GM12865 (cell line): Measurements from ENCODE around the gene LAMB4.

Source experiments
- DNase-seq: peaks from one replicate; pipeline ENCODE4 v3.0.0; 2010; ENCODE audit warnings: low read depth
- H3K4me3 ChIP-seq: 2 replicates; pipeline ENCODE4 v1.5.1; 2011; ENCODE audit warnings: mild to moderate bottlenecking, low read depth, low read length, control low read depth
- TF ChIP-seq, protein P1 (sequence below): IDR thresholded peaks from 2 replicates; pipeline ENCODE4 v1.5.1; 2011; ENCODE audit warnings: low read length, control low read depth, low read depth, inconsistent platforms; ENCODE audit not compliant: insufficient read depth; ENCODE audit errors: missing control alignments

The LAMB4 gene

GRCh38 chr7:108090791-108091460 is 39.2 kb downstream of the LAMB4 start:
- no peak for DNase-seq
- no peak overlapping the region for H3K4me3 ChIP-seq
- TF ChIP-seq, protein P1, sequence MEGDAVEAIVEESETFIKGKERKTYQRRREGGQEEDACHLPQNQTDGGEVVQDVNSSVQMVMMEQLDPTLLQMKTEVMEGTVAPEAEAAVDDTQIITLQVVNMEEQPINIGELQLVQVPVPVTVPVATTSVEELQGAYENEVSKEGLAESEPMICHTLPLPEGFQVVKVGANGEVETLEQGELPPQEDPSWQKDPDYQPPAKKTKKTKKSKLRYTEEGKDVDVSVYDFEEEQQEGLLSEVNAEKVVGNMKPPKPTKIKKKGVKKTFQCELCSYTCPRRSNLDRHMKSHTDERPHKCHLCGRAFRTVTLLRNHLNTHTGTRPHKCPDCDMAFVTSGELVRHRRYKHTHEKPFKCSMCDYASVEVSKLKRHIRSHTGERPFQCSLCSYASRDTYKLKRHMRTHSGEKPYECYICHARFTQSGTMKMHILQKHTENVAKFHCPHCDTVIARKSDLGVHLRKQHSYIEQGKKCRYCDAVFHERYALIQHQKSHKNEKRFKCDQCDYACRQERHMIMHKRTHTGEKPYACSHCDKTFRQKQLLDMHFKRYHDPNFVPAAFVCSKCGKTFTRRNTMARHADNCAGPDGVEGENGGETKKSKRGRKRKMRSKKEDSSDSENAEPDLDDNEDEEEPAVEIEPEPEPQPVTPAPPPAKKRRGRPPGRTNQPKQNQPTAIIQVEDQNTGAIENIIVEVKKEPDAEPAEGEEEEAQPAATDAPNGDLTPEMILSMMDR: no peak

- TF ChIP-seq, protein P1: no peak
- DNase-seq: no peak
Measured at GRCh38 chr7:108089381-108089780, 40.8 kb downstream of the LAMB4 start.

DNA sequence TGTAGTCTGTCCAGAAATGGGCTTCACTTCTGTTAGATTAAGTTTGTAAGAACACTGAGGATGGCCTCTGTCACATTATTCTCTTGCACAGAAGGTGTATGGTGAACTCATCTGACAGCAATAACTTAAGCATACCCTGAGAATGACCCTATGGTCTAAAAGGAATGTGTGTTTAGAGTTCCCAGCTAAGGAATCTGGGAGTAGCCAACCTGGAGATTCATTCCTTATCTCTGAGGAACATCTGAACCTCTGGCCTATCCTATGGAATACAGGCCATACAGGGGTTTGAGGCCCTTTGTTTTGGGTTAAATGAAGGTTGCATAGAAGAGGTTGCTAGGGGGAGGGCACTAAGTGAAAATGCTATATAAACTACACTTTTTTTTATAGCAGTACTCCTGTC is 41.4 kb downstream of the LAMB4 start:
- H3K4me3 ChIP-seq: no peak overlapping the region
- DNase-seq: no peak
- TF ChIP-seq, protein P1: no peak

More at GRCh38 chr7:108089381-108089780, 40.8 kb downstream of the LAMB4 start:
- H3K4me3 ChIP-seq: no peak overlapping the region

GRCh38 chr7:108087778-108088177 is 42.4 kb downstream of the LAMB4 start:
- TF ChIP-seq, protein P1: no peak
- H3K4me3 ChIP-seq: no peak overlapping the region
- no peak for DNase-seq

- no peak for DNase-seq
- TF ChIP-seq, protein P1: no peak
- H3K4me3 ChIP-seq: no peak overlapping the region
Measured at GRCh38 chr7:108086962-108087361, 43.2 kb downstream of the LAMB4 start.

- TF ChIP-seq, protein P1: no peak
Measured at GRCh38 chr7:108086546-108086945, 43.6 kb downstream of the LAMB4 start.

DNA sequence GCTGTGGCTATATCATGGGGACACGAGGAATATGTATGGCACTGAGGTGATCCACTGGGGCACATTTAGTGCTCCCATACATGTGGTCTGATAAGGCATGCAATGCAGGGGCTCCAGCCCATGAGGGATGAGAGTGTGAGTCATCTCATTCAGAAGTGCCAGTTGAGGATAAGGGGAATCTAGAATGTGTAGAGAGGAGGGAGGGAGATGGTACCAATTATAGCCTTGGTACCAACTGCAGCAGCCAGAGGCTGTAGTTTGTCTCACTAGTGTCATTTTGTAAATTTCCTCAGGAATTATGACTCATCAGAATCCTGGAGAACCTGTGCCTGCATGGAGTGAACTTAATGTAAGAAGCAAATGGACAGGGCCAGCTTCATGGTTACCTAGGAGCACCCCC is 46.2 kb downstream of the LAMB4 start:
- H3K4me3 ChIP-seq: no peak overlapping the region
- no peak for DNase-seq
- TF ChIP-seq, protein P1: no peak

More at GRCh38 chr7:108086546-108086945, 43.6 kb downstream of the LAMB4 start:
- H3K4me3 ChIP-seq: no peak overlapping the region
- no peak for DNase-seq
